GM13977 (cell line): ENCODE results near the gene UGT2B15.

ENCODE experiments used
- DNase-seq: peaks from one replicate; pipeline ENCODE4 v3.0.0; 2012; ENCODE audit warnings: low spot score
- CTCF ChIP-seq: IDR thresholded peaks from 2 replicates; pipeline ENCODE4 v1.5.1; 2012; ENCODE audit warnings: mild to moderate bottlenecking, control low read depth; ENCODE audit not compliant: insufficient read depth; ENCODE audit errors: extremely low read depth, missing control alignments
- in situ Hi-C: fragments of 300-500 bp; cut with MboI; formaldehyde crosslinking; loops from one replicate; pipeline ENCODE4 v1.12.0; 2022; ENCODE audit warnings: low sequenced_read_pairs, low pct_unique_long_range_greater_than_20kb, mixed read lengths, inconsistent platforms; ENCODE audit not compliant: unreplicated experiment

Gene UGT2B15

GRCh38 chr4:68597482-68597881, 73.0 kb downstream of the UGT2B15 start:
- no peak for TF ChIP-seq CTCF
- in situ Hi-C loops = no loop called here
- DNase-seq = no peak
